HG02981 (cell line): ENCODE data around the gene HHAT.

ENCODE experiments used
- ATAC-seq: cut with Tn5 transposase; IDR thresholded peaks from one replicate; pipeline ENCODE4 v1.9.1; 2021; ENCODE audit warnings: mild to moderate bottlenecking, moderate library complexity; ENCODE audit not compliant: unreplicated experiment

The HHAT gene

DNA sequence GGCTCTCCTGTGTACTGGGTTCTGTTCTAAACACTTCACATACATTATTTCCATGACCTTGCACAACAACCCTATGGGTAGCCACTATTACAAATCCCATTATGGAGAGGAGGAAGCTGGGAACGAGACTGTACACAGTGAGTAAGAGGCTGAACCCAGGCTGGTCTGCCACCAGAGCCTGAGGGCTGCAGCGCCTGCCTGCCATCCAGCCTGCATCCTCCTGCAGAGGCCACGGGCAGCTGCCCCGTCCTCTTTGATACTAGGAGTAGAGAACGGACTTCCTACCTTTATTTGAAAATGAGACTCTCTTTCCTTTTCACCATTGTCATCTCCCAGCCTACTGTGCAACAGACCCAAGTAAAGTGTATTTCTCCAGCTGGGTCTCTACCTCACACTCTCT is 370.0 kb downstream of the HHAT start:
- no peak for ATAC-seq

DNA sequence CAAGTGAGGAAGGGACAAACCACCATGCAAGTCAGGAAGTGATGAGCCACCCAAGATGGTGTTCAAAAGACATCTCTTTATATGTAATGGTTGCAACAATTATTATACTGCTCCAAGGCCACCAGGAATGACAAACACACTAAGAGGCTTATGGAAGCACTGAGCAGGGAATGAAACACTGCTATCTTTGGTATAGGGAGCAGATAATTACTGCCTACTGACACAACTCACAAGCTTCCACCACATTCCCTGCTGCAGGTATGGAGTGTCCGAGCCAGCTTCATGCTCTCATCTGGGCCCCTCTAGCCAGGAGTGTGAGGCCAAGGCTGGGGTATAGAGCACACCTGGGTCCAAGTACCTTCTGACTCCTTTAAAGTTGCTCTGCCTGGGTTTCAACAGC is 371.4 kb downstream of the HHAT start:
- no peak for ATAC-seq

DNA sequence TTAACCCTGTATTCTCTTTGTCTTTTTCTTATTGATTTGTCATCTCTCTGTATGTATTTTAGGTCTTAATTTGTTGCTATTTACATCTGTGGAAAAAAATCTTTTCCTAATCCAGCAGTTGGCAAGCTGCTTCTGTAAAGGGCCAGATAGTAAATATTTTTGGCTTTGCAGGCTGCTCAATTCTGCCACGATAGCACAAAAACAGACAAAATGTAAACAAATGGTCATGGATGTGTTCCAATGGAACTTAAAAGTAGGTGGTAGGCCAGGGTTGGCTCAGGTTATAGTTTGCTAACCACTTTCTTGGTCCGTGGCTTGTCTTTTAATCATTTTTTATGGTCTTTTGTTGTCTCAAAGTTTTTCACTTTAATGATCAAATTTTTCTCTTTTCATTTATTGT is 371.8 kb downstream of the HHAT start:
- ATAC-seq, result no peak

- ATAC-seq, result no peak
Measured at GRCh38 chr1:210702506-210702905, 373.8 kb downstream of the HHAT start.

DNA sequence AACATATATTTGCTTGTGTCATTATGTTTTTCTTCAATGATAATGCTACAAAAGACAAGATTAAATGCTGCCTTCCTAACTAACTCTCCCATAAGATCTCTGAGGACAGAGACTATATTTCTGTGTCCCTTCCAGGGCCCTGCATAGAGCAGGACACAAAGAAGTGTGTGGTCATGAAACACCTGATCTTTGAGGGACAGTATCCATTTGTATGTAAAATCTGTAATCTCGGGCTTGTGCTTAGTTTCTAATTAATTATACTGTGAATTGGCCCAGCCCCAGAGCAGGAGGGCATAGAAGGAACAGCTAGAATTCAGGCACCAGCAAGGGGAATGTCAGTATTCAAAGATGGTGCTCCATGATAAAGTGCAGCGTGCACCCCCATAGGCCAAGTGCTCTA is 374.9 kb downstream of the HHAT start:
- ATAC-seq, result no peak

DNA sequence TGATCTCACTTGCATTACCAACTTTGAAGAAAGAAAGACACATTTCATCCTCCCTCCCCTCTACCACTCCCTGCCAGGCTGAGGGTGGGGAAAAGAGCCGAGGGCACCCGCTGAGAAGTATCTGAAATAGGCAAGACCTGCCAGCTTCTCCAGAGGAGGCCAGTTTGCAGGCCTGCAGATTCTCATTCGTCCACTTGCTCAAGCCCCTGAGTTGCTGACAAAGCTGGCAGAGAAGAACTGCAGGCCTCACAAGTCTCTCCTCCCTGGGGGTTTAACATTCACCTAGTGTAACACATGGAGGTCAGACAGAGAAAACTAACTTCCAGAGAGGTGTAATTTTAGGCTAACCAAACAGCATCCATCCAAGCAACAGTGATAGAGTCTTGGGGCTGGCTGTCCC is 376.4 kb downstream of the HHAT start:
- ATAC-seq, result no peak

- ATAC-seq, result no peak
Measured at GRCh38 chr1:210706246-210706645, 377.5 kb downstream of the HHAT start.

DNA sequence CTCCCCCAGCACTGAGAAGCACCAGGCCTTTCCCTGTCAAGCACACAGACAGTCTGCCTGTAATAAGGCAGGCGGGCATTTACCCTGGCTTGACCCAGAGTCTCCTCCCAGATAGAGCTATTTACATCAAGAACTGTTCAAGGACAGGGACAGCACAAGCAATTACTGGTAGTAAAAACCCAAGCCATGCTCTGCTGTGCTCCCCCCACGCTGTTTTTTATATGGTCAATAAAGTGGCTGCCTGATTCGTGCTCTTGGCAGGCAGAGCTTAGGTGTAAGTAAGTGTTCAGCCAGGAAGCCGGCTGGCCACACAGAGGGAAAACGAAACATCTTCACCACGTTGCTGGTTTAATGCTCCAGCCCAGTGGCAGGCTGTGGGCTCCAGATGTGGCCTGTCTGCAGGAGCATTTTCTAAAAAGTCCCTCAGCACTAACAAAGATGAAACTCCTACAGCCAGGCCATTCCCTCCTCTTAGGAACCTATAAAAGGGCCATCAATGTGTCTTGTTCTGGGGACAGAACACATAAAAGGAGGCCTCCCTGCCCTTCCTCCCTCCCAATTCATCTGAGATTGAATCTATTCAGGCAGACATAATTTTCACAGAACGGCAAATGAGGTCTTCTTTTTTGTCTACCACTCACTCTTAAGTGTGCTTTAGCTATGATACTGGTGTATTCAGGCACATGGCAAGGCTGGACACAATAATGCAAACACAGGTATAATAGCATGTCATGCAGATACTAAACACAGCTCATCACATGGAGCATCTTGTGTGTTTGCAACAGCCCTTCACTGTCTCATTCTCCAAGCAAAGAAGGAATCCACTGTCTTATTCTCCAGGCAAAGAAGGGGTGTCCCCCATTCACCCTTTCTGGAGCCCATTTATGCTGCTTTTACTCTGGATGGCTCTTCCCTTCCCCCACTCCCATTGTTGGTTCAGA is 378.9 kb downstream of the HHAT start:
- ATAC-seq, result no peak

DNA sequence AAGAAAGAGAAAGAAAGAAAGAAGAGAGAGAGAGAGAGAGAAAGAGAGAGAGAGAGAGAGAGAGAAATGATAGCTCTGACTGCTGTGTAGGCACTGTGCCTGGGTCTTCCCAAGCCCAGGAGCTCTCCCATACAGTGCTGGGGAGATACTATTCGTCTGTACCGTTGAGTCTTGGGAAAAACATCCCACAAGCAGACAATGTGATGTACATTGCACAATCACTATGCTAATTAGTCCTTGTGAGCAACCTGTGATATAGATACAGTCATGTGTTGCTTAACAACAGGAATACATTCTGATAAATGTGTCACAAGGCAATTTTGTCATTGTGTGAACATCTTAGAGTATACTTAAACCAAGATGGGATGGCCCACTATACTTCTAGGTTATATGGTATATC is 381.0 kb downstream of the HHAT start:
- no peak for ATAC-seq

GRCh38 chr1:210711825-210712612 is 383.3 kb downstream of the HHAT start:
- ATAC-seq, result no peak

DNA sequence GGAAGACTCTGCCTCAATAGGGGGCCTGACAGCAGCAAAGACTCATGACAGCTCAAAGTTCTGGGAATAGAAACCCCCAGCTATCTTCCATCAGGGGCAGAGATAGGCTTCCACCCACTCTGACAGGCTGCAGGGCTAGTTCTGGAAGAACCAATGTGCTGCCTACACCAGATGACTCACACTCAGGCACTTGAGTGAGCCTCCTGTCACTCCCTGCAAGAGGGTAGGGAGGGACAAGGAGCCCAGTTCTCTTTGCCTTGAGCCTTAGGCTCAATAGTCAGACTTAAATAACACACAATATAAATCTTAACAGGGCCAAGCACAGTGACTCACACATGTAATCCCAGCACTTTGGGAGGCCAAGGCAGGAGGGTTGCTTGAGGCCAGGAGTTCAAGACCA is 386.4 kb downstream of the HHAT start:
- no peak for ATAC-seq

- ATAC-seq, result no peak
Measured at GRCh38 chr1:210722410-210723081, 393.8 kb downstream of the HHAT start.

DNA sequence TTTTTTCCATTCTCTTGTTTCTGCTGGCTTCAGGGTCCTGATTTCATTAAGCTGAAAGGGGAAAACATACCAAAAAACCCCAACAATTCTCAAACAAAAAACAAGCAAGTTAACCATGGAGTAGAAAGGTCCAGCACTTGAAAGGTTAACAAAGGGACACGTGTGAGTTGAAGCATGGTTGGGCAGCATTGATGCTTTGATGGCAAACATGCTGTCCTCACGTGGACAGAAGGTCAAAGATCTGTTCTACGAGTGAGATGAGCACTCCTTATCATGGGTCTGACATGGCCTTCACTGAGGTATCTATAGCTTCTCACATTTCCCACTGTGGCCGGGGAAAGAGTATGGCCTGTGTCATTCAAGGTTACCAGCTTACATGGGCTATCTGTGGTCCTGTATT is 394.9 kb downstream of the HHAT start:
- no peak for ATAC-seq

DNA sequence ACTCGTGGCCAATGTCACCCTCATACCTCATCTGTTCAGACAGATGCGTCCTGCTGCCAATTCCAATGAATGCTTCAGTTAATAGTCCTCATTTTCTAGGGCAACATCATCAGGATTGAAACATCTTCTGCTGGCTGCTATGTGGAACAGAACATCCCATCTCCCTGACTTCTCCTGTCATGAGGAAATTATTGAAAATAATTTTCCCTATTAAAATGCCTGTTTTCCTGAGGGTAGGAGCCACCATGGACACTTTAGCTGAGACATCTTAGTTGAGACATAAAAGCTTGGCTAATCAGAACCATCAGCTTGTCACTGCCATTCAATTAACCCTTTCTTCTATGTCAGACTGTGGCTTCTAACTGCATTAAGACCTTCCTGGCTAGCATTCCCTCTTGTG is 396.1 kb downstream of the HHAT start:
- ATAC-seq, result no peak
